Measurements from ENCODE around the gene PITX1.

DNA sequence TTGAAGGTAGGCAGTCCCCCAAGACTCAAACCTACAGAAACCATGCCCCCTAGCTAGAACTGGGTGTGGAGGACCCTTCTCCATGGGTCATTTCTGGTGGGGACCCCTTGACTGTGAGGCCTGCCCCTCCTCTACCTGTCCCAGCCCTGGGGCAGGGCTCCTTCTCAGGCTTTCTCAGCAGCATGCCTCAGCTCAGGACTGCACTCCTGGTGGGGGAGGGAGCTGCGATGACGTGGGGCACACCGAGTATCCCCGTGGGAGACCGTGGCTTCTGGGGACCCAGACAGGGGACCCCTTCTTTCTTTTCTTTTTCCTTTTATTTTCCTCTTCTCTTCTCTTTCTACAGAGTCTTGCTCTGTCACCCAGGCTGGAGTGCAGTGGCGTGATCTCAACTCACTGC lies 27.0 kb upstream of the PITX1 start:
- TF ChIP-seq, protein P1, sequence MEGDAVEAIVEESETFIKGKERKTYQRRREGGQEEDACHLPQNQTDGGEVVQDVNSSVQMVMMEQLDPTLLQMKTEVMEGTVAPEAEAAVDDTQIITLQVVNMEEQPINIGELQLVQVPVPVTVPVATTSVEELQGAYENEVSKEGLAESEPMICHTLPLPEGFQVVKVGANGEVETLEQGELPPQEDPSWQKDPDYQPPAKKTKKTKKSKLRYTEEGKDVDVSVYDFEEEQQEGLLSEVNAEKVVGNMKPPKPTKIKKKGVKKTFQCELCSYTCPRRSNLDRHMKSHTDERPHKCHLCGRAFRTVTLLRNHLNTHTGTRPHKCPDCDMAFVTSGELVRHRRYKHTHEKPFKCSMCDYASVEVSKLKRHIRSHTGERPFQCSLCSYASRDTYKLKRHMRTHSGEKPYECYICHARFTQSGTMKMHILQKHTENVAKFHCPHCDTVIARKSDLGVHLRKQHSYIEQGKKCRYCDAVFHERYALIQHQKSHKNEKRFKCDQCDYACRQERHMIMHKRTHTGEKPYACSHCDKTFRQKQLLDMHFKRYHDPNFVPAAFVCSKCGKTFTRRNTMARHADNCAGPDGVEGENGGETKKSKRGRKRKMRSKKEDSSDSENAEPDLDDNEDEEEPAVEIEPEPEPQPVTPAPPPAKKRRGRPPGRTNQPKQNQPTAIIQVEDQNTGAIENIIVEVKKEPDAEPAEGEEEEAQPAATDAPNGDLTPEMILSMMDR (IDR thresholded peaks at IDR 0.05) = no peak
- TF ChIP-seq POLR2A (IDR thresholded peaks at IDR 0.05) = no peak
